RWPE2 (cell line): ENCODE data around the gene TRIM9.
A peak's percentile ranks its signal among the peaks of the same experiment; 100 is the strongest.

Experiments
- ATAC-seq: fragments of 200-7000 bp; cut with Tn5 transposase; 3 replicates; pipeline ENCODE4 v1.9.1; 2021; ENCODE audit warnings: low read depth
- DNase-seq: peaks from one replicate; pipeline ENCODE4 v3.0.0-alpha.2; 2020; ENCODE audit warnings: low spot score
- H3K27ac ChIP-seq: fragments of 450-650 bp; 2 replicates; pipeline ENCODE4 v1.5.1; 2017; ENCODE audit warnings: mild to moderate bottlenecking; ENCODE audit not compliant: poor library complexity, severe bottlenecking
- H3K27me3 ChIP-seq: fragments of 250-450 bp; sonication (Bioruptor Pico); 2 replicates; pipeline ENCODE4 v1.5.1; 2021; ENCODE audit warnings: mild to moderate bottlenecking, moderate library complexity; ENCODE audit not compliant: insufficient read depth, poor library complexity, severe bottlenecking
- H3K36me3 ChIP-seq: fragments of 250-450 bp; sonication (Bioruptor Pico); 2 replicates; pipeline ENCODE4 v1.5.1; 2020; ENCODE audit warnings: low read depth, mild to moderate bottlenecking, moderate library complexity
- H3K4me1 ChIP-seq: fragments of 250-450 bp; sonication (Bioruptor Pico); 2 replicates; pipeline ENCODE4 v1.5.1; 2021; ENCODE audit warnings: mild to moderate bottlenecking, moderate library complexity; ENCODE audit not compliant: insufficient read depth, poor library complexity, severe bottlenecking
- H3K4me3 ChIP-seq: fragments of 250-450 bp; sonication (Bioruptor Pico); 2 replicates; pipeline ENCODE4 v1.5.1; 2021; ENCODE audit warnings: mild to moderate bottlenecking, moderate library complexity; ENCODE audit not compliant: severe bottlenecking
- H3K9me3 ChIP-seq: fragments of 250-450 bp; sonication (Bioruptor Pico); 2 replicates; pipeline ENCODE4 v1.5.1; 2021; ENCODE audit warnings: mild to moderate bottlenecking, moderate library complexity; ENCODE audit not compliant: severe bottlenecking
- TF ChIP-seq, protein P1 (sequence below): fragments of 450-650 bp; IDR thresholded peaks from one replicate; pipeline ENCODE4 v1.5.1; 2017; ENCODE audit warnings: mild to moderate bottlenecking, moderate library complexity; ENCODE audit not compliant: poor library complexity, severe bottlenecking

Gene TRIM9

GRCh38 chr14:51073731-51074130 lies 21.2 kb downstream of the TRIM9 start:
- TF ChIP-seq, protein P1, sequence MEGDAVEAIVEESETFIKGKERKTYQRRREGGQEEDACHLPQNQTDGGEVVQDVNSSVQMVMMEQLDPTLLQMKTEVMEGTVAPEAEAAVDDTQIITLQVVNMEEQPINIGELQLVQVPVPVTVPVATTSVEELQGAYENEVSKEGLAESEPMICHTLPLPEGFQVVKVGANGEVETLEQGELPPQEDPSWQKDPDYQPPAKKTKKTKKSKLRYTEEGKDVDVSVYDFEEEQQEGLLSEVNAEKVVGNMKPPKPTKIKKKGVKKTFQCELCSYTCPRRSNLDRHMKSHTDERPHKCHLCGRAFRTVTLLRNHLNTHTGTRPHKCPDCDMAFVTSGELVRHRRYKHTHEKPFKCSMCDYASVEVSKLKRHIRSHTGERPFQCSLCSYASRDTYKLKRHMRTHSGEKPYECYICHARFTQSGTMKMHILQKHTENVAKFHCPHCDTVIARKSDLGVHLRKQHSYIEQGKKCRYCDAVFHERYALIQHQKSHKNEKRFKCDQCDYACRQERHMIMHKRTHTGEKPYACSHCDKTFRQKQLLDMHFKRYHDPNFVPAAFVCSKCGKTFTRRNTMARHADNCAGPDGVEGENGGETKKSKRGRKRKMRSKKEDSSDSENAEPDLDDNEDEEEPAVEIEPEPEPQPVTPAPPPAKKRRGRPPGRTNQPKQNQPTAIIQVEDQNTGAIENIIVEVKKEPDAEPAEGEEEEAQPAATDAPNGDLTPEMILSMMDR, result no peak
- ATAC-seq, result no peak
- H3K4me3 ChIP-seq, result no peak overlapping the region
- DNase-seq, result no peak
- no peak overlapping the region for H3K27ac ChIP-seq
- no peaks in the 10 kb centered on the region for H3K36me3 ChIP-seq
- peaks cover 14% of the 10 kb centered on the region for H3K4me1 ChIP-seq
- H3K27me3 ChIP-seq, result no peaks in the 10 kb centered on the region
- H3K9me3 ChIP-seq, result no peaks in the 10 kb centered on the region

- no peaks in the 10 kb centered on the region for H3K9me3 ChIP-seq
Observed at GRCh38 chr14:51072976-51073375, 21.9 kb downstream of the TRIM9 start.

DNA sequence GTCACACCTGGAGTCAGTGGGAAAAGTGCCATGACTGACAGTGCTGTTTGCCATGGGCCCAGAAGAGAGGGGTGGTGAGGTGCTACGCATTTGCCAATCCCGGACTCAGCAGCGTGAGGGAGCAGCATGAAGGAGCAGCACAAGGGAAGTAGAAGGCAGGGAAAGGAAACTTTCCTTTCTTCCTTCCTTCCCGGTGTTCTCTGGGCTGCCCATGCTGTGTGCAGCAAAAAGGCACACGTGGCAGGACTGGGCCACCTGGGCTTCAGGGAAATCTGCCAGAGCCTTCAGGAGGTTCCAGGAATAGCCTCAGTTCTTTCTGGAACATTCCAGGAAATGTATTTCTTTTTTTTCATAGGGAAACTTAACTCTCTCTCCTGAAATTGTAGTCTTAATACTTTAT lies 23.0 kb downstream of the TRIM9 start:
- DNase-seq (no peak), ATAC-seq (0 out of 3 replicates have a peak, but pooled peaks have one; percentile 21)
- Histone ChIP-seq H3K4me1 (no peaks in the 10 kb centered on the region), H3K27me3 (no peaks in the 10 kb centered on the region), H3K27ac (no peak overlapping the region), H3K9me3 (no peaks in the 10 kb centered on the region), H3K36me3 (no peaks in the 10 kb centered on the region), H3K4me3 (no peak overlapping the region)
- TF ChIP-seq, protein P1, result no peak

More at GRCh38 chr14:51072976-51073375, 21.9 kb downstream of the TRIM9 start:
- TF ChIP-seq, protein P1, result no peak
- peaks cover 7% of the 10 kb centered on the region for H3K4me1 ChIP-seq
- no peaks in the 10 kb centered on the region for H3K27me3 ChIP-seq
- no peaks in the 10 kb centered on the region for H3K36me3 ChIP-seq
- no peak overlapping the region for H3K4me3 ChIP-seq
- ATAC-seq (no peak), DNase-seq (no peak)
- H3K27ac ChIP-seq, result no peak overlapping the region

GRCh38 chr14:51070726-51071125 lies 24.2 kb downstream of the TRIM9 start:
- Histone ChIP-seq H3K4me3 (no peak overlapping the region), H3K27ac (no peak overlapping the region), H3K4me1 (no peaks in the 10 kb centered on the region), H3K36me3 (no peaks in the 10 kb centered on the region), H3K9me3 (no peaks in the 10 kb centered on the region), H3K27me3 (no peaks in the 10 kb centered on the region)
- TF ChIP-seq, protein P1, result no peak
- no peak for ATAC-seq
- DNase-seq, result no peak

- DNase-seq, result no peak
- TF ChIP-seq, protein P1, result no peak
- H3K27me3 ChIP-seq, result no peaks in the 10 kb centered on the region
- H3K27ac ChIP-seq, result no peak overlapping the region
- no peak overlapping the region for H3K4me3 ChIP-seq
- H3K9me3 ChIP-seq, result no peaks in the 10 kb centered on the region
- H3K36me3 ChIP-seq, result no peaks in the 10 kb centered on the region
- peak; percentile 44; the same call in 2 of the 3 replicates for ATAC-seq
- H3K4me1 ChIP-seq, result no peaks in the 10 kb centered on the region
Observed at GRCh38 chr14:51069055-51069454, 25.9 kb downstream of the TRIM9 start.
